ENCODE measurements around the gene RBCK1. TPM values are rescaled to one million over a fixed set of nuclear protein-coding genes. Genes with fewer than 3 reads are reported as not detected.

Gene RBCK1
- total RNA-seq, 1 experiment from 2014 or later: 46.8 TPM

- no peak overlapping the region for H4K5ac ChIP-seq (ENCODE audit: insufficient read length, low read depth, low read length)
- no peak overlapping the region for H2BK15ac ChIP-seq (ENCODE audit: low read depth, low read length)
- H3K14ac ChIP-seq (ENCODE audit: insufficient read depth, low read length): no peak overlapping the region
- no peak overlapping the region for H3K9ac ChIP-seq (ENCODE audit: extremely low read depth, insufficient read length, low read length)
- no peak for TF ChIP-seq CTCF (conservative IDR thresholded peaks at IDR 0.05)
- no peak overlapping the region for H2BK20ac ChIP-seq (ENCODE audit: low read depth, low read length, poor library complexity, severe bottlenecking)
- H2BK12ac ChIP-seq (ENCODE audit: insufficient read length, low read depth, low read length): no peak overlapping the region
- no peaks in the 10 kb centered on the region for H3K23me2 ChIP-seq (ENCODE audit: insufficient read length, low read depth, low read length, poor library complexity, severe bottlenecking)
- no peak for DNase-seq
- H3K4me2 ChIP-seq (ENCODE audit: insufficient read depth, insufficient read length, low read length): no peak overlapping the region
- H2AK5ac ChIP-seq (ENCODE audit: insufficient read length, low read length): no peak overlapping the region
- no peak overlapping the region for H3K18ac ChIP-seq (ENCODE audit: insufficient read length, low read depth, low read length)
- no peak overlapping the region for H4K8ac ChIP-seq (replicated peaks; ENCODE audit: insufficient read length, low read depth, low read length)
- H3K27me3 ChIP-seq (ENCODE audit: insufficient read depth, low read length): no peaks in the 10 kb centered on the region; the same call in 1 of the 2 replicates
- H3K9me3 Mint-ChIP-seq: no peaks in the 10 kb centered on the region
- H3K79me1 ChIP-seq (ENCODE audit: insufficient read depth, low read depth, low read length, poor library complexity, severe bottlenecking): no peaks in the 10 kb centered on the region
- peaks cover 11 to 39% (median 34%) of the 10 kb centered on the region in 3 experiments; a peak in 6 of 7 replicates for H3K36me3 Mint-ChIP-seq (ENCODE audit: insufficient read depth in 1 of 3, low read depth in 3 of 3)
- H3K56ac ChIP-seq (ENCODE audit: insufficient read length, low read depth, low read length): no peak overlapping the region
- H3K9me3 ChIP-seq (ENCODE audit: control insufficient read depth, low read depth, low read length): no peaks in the 10 kb centered on the region
- H3K4ac ChIP-seq (ENCODE audit: low read depth, low read length): no peak overlapping the region
- no peaks in the 10 kb centered on the region for H3K79me2 ChIP-seq (ENCODE audit: insufficient read depth, low read length)
- H3K27ac Mint-ChIP-seq: no peak overlapping the region
- no peak overlapping the region for H3K23ac ChIP-seq (ENCODE audit: insufficient read length, low read depth, low read length)
- no CpG with 5 or more reads among the region's 21 CpGs for WGBS (ENCODE audit: extremely low coverage, insufficient read length, low lambda C conversion rate)
- H4K91ac ChIP-seq (ENCODE audit: insufficient read length, low read depth, low read length): no peak overlapping the region
- H3K4me3 Mint-ChIP-seq: no peak overlapping the region
- no peaks in the 10 kb centered on the region for H4K20me1 ChIP-seq (ENCODE audit: control insufficient read depth, insufficient read depth, insufficient read length)
- no peak overlapping the region for H3K27ac ChIP-seq (ENCODE audit: insufficient read length, low read depth, low read length)
- peaks cover 3% of the 10 kb centered on the region; the same call in 1 of the 2 replicates for H3K4me1 ChIP-seq (ENCODE audit: insufficient read depth, low read length)
- no peak overlapping the region for H3T11ph ChIP-seq (ENCODE audit: low read length)
- H2BK5ac ChIP-seq (ENCODE audit: insufficient read length, low read length): no peak overlapping the region
- H3K27me3 Mint-ChIP-seq (ENCODE audit: low read depth): peaks cover 21% of the 10 kb centered on the region
- H2BK120ac ChIP-seq (ENCODE audit: low read depth, low read length, poor library complexity, severe bottlenecking): no peak overlapping the region
- H3K4me1 Mint-ChIP-seq: peaks cover 26 to 32% of the 10 kb centered on the region in 2 experiments
- H2AFZ ChIP-seq (ENCODE audit: low read length): no peak overlapping the region
These were observed 22.2 kb downstream of the RBCK1 start for GRCh38 chr20:430091-430999.

All from H9 (cell line).